IPS-18a (cell line): ENCODE measurements around the gene SLC2A10.

Source experiments
- H3K27ac ChIP-seq: one replicate; pipeline ENCODE4 v1.5.1; 2013; ENCODE audit warnings: low read length
- H3K27me3 ChIP-seq: one replicate; pipeline ENCODE4 v1.6.1; 2013; ENCODE audit warnings: mild to moderate bottlenecking, low read length; ENCODE audit not compliant: control insufficient read depth, insufficient read depth
- H3K36me3 ChIP-seq: one replicate; pipeline ENCODE4 v1.6.1; 2013; ENCODE audit warnings: low read depth, low read length; ENCODE audit not compliant: control insufficient read depth
- H3K4me1 ChIP-seq: one replicate; pipeline ENCODE4 v1.6.1; 2013; ENCODE audit warnings: low read depth, low read length; ENCODE audit not compliant: control insufficient read depth
- H3K4me3 ChIP-seq: one replicate; pipeline ENCODE4 v1.5.1; 2013; ENCODE audit warnings: low read length
- H3K9ac ChIP-seq: one replicate; pipeline ENCODE4 v1.6.1; 2013; ENCODE audit warnings: mild to moderate bottlenecking, low read length, moderate library complexity
- H3K9me3 ChIP-seq: one replicate; pipeline ENCODE4 v1.6.1; 2013; ENCODE audit warnings: low read depth, low read length; ENCODE audit not compliant: control insufficient read depth

SLC2A10 gene

DNA sequence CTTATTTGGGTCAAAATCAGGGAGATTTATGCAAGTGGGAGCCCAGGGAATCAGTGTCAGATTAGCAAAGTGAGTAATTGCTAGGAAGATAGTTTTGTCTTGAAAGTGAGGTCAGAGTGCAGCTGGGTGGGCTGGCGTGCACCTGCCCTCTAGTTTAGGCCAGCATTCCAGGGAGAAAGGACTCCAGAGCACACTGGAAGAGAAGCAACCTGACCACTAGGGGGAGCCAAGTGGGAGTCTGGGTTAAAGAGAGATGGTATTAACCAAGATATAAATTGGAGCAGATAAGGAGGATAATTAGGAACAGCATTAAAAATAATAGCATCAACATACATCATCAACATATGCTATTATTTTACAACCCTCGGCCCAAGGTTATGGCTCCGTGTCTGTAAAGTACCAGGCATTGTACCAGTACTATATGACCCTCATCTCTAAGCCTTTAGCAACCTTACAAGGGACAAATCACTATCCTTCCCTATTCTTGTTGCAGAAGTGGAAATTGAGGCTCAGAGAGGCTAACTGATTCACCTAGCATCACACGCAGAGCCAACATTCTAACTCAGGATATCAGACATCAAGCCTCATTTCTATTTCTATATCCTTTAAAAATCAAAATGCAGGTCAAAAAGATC is 57.8 kb downstream of the SLC2A10 start:
- Histone ChIP-seq H3K9me3 (no peaks in the 10 kb centered on the region), H3K27ac (no peak overlapping the region), H3K36me3 (no peaks in the 10 kb centered on the region), H3K4me1 (no peaks in the 10 kb centered on the region), H3K9ac (no peak overlapping the region), H3K27me3 (no peaks in the 10 kb centered on the region), H3K4me3 (no peak overlapping the region)

DNA sequence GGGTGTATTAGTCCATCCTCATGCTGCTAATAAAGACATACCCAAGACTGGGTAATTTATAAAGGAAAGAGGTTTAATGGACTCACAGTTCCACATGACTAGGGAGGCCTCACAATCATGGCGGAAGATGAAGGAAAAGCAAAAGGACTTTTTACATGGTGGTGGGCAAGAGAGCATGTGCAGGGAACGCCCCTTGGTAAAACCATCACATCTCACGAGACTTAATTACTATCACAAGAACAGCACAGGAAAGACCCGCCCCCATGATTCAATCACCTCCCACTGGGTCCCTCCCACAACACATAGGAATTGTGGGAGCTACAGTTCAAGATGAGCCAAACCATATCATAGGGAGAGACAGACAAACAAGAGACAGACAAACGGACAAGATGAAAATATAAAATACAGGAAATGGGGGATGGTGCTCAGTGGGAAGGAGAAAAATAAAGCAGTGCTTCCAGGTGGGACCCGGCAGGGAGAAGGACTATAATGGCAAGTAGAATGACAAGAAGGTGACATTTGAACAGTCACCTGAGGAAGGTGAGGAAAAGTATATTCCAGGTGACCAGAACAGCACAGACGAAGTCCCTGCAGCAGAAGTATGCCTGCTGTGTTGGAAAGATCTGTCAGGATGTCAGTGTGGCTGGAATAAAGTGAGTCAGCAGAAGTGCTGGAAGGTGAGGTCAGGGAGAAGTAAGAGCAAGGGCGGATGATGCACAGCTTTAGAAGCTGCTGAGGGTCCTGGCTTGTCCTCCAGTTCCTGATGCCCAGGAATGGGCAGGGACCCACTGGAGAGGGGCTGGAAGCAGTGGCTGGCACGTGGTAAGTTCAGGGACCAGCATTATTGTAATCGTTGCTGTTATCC is 61.1 kb downstream of the SLC2A10 start:
- Histone ChIP-seq H3K9ac (no peak overlapping the region), H3K27me3 (no peaks in the 10 kb centered on the region), H3K4me1 (no peaks in the 10 kb centered on the region), H3K4me3 (no peak overlapping the region), H3K27ac (no peak overlapping the region), H3K36me3 (no peaks in the 10 kb centered on the region), H3K9me3 (no peaks in the 10 kb centered on the region)

DNA sequence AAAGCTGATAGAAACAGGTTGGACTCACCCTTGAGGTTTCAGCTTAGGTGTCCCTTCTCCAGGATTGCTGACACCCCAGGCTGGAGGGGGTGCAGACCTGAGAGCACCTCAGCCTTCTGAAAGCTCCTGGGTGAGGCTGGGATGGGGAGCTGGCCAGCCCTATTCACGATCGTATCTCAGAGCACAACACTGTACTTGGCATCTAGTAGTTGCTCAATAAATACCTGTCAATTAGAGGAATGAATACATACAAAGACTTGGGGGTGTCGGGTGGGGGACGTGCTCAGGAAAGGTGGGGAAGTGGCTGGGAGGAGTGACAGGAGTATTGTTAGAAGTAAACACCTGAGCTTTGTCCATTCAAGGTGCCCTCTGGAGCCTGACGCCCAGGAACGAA is 61.7 kb downstream of the SLC2A10 start:
- no peak overlapping the region for H3K27ac ChIP-seq
- no peak overlapping the region for H3K4me3 ChIP-seq
- no peaks in the 10 kb centered on the region for H3K4me1 ChIP-seq
- no peaks in the 10 kb centered on the region for H3K9me3 ChIP-seq
- no peak overlapping the region for H3K9ac ChIP-seq
- H3K27me3 ChIP-seq: no peaks in the 10 kb centered on the region
- no peaks in the 10 kb centered on the region for H3K36me3 ChIP-seq

DNA sequence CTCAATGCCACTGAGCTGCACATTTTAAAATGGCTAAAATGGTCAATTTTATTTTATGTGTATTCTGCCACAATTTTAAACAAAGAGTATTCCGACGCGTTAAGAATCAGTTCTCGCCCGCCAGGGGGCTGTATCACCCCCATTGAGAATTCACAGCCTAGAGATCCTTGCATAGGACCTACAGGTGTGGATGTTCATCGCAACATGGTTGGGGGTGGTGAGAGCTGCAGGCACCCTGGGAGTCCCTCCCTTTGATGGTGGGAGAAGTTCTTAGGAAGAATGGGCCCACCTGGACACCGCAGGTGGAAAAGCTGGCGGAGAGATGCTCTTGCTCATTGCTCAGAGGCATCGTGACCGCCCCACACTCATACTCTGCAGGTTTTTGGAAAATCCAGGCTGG is 63.5 kb downstream of the SLC2A10 start:
- Histone ChIP-seq H3K4me1 (peaks cover 2% of the 10 kb centered on the region), H3K9me3 (no peaks in the 10 kb centered on the region), H3K4me3 (no peak overlapping the region), H3K27me3 (no peaks in the 10 kb centered on the region), H3K9ac (no peak overlapping the region), H3K36me3 (no peaks in the 10 kb centered on the region), H3K27ac (no peak overlapping the region)

DNA sequence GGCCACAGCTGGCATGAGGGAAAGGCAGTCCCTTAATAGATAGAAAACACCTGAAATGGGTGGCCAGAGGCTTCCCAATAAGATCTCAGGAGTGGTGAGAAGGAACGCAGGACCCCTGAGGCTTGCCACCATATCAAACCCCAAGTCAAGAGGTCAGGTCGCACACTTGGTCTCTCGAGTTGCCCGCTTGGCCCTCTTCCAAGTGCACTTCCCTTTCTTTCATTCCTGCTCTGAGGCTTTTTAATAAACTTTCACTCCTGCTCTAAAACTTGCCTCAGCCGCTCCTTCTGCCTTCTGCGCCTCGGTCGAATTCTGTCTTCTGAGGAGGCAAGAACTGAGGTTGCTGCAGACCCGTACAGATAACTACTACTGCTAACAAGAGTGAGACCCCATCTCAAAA is 64.2 kb downstream of the SLC2A10 start:
- Histone ChIP-seq H3K4me3 (no peak overlapping the region), H3K27ac (no peak overlapping the region), H3K9ac (no peak overlapping the region), H3K27me3 (no peaks in the 10 kb centered on the region), H3K9me3 (no peaks in the 10 kb centered on the region), H3K36me3 (no peaks in the 10 kb centered on the region), H3K4me1 (peaks cover 3% of the 10 kb centered on the region)

DNA sequence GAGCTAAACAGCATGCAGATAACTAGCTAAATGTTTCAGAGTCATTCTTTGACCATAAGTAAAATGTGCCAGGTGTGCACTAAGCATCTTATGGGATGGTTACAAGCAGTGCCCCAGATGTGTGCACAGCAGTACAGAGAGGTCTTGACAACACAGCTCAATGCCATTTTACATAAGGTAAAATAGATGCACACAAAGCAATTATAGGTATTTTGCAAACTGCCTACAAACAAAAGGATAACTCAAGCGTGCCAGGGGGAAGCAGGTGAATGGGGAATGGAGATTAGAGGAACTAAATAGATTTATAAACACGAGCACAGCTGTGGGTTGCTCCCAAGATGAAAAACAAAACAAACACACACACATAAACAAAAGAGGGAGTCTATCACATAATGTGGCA is 64.8 kb downstream of the SLC2A10 start:
- Histone ChIP-seq H3K27me3 (no peaks in the 10 kb centered on the region), H3K36me3 (no peaks in the 10 kb centered on the region), H3K9me3 (no peaks in the 10 kb centered on the region), H3K4me3 (no peak overlapping the region), H3K27ac (no peak overlapping the region), H3K4me1 (peaks cover 3% of the 10 kb centered on the region), H3K9ac (no peak overlapping the region)

DNA sequence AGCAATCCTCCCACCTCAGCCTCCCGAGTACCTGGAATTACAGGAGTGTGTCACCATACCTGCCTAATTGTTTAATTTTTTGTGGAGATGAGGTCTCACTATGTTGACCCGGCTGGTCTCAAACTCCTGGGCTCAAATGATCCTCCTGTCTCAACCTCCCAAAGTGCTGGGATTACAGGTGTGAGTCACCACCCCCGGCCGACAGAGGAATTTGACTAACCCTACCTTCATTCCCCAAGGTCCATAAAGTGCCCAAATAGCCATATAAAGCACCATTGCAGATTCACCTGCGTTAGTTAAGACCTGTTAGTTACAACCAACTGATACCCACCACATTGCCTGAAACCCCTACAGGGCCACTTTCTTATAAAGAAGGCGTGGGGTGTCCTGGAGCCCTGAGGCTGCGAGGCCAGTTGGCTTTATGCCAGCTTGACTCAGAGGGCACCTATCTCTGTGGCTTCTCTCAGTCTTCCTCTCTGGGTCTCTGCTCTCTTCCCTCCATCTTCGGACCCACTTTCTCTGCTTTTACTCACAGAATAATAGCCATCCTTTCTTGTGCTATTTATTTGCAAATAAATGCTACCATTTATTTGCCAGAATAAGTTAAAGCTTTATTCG is 65.6 kb downstream of the SLC2A10 start:
- Histone ChIP-seq H3K4me3 (no peak overlapping the region), H3K36me3 (no peaks in the 10 kb centered on the region), H3K9ac (no peak overlapping the region), H3K4me1 (peaks cover 3% of the 10 kb centered on the region), H3K9me3 (no peaks in the 10 kb centered on the region), H3K27ac (no peak overlapping the region), H3K27me3 (no peaks in the 10 kb centered on the region)

DNA sequence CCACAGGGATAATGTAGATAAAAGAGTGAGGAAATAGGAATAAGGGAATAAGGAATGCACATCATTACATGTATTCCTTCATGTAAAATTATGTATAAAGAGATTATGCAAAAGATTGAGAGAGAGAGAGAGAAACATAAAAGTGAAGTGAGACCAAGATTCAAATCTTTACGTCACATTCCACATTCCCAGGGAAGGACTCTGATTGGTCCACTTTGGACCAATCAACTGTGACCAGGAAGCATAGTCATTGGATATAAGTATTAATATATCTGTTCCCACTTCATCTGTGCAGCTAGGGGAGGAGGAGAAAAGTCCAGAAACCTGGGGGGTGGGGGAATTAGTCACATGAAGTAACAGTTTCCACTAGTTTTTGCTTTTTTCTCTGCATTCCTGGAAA is 66.4 kb downstream of the SLC2A10 start:
- peaks cover 3% of the 10 kb centered on the region for H3K4me1 ChIP-seq
- H3K27ac ChIP-seq: no peak overlapping the region
- H3K9ac ChIP-seq: no peak overlapping the region
- no peaks in the 10 kb centered on the region for H3K9me3 ChIP-seq
- H3K36me3 ChIP-seq: no peaks in the 10 kb centered on the region
- no peaks in the 10 kb centered on the region for H3K27me3 ChIP-seq
- no peak overlapping the region for H3K4me3 ChIP-seq

DNA sequence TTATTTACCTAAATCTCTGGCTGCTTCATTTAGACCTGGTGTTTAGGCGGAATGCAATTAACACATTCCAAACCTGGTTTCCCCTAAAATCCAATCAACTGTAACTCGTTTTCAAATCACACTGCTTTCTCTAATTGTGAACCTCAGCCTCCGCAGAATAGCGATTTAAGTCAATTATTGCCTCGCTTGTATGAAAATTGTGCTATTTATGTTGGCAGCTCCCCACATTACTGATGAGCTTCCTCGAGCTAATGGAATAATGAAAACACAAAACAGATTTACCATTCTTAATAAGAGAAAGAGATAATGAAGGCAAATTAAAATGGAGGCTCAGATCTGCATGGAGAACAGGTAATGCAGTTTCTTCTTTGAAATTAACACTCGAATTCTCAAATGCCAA is 67.9 kb downstream of the SLC2A10 start:
- no peak overlapping the region for H3K4me3 ChIP-seq
- no peaks in the 10 kb centered on the region for H3K36me3 ChIP-seq
- no peak overlapping the region for H3K9ac ChIP-seq
- H3K27ac ChIP-seq: no peak overlapping the region
- H3K9me3 ChIP-seq: no peaks in the 10 kb centered on the region
- H3K4me1 ChIP-seq: peaks cover 3% of the 10 kb centered on the region
- no peaks in the 10 kb centered on the region for H3K27me3 ChIP-seq

DNA sequence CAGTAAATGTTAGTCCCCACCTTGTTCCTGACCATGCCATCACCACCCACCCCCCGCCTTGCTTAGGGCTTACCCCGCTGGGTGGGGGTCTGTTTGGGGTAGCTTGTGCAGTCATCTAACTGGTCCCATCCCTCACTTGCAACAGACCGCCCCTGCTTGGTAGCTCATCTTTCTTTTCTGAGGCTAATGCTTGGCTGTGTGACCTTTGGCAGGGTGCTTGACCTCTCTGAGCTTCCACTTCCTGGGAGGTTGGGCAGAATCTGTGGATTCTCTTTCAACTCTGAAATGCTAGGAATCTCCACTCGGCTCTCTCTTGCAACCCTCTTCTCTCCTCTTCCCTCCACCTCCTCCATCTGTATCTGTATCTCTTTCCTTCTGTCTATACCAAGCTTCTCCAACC is 70.4 kb downstream of the SLC2A10 start:
- Histone ChIP-seq H3K36me3 (no peaks in the 10 kb centered on the region), H3K9ac (no peak overlapping the region), H3K9me3 (no peaks in the 10 kb centered on the region), H3K27me3 (no peaks in the 10 kb centered on the region), H3K4me3 (no peak overlapping the region), H3K27ac (no peak overlapping the region), H3K4me1 (peaks cover 3% of the 10 kb centered on the region)

DNA sequence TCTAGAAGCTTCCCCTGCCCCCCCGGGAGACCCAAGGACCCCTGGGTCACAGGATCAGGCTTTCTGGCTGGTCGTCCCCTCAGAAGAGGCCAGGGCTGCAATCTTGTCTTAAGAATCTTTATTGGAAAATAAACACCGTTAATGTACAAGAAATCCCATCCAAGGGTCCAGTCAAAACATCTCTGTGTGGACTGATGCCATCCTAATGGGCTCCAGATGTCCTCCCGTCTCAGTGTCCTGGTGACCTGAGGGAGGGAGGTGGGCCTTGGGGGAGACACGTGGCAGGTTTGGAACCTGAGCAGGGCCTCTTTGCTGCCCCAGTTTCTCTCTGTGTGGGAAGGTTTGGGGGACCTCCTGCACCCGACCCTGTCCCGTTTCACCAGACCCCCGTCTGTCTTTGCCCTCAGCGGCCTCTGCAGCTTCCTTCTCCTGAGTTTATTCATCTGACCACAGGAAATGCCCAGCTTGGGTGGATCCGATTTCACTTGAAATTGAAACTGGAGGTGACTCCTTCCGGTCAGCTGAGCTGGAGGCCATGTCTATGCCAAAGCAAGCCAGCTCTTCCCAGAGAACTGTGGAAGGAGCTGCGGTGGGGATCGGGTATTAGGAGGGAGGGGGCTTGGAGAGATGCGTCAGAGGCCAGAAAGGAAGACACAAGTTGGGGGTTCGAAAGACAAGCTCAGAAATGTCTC is 75.1 kb downstream of the SLC2A10 start:
- Histone ChIP-seq H3K4me3 (no peak overlapping the region), H3K4me1 (no peaks in the 10 kb centered on the region), H3K27ac (no peak overlapping the region), H3K36me3 (no peaks in the 10 kb centered on the region), H3K9me3 (no peaks in the 10 kb centered on the region), H3K9ac (no peak overlapping the region), H3K27me3 (no peaks in the 10 kb centered on the region)
